Measurements from ENCODE around the gene POLR2L.
A peak's percentile ranks its signal among the peaks of the same experiment; 100 is the strongest.

The POLR2L gene

DNA sequence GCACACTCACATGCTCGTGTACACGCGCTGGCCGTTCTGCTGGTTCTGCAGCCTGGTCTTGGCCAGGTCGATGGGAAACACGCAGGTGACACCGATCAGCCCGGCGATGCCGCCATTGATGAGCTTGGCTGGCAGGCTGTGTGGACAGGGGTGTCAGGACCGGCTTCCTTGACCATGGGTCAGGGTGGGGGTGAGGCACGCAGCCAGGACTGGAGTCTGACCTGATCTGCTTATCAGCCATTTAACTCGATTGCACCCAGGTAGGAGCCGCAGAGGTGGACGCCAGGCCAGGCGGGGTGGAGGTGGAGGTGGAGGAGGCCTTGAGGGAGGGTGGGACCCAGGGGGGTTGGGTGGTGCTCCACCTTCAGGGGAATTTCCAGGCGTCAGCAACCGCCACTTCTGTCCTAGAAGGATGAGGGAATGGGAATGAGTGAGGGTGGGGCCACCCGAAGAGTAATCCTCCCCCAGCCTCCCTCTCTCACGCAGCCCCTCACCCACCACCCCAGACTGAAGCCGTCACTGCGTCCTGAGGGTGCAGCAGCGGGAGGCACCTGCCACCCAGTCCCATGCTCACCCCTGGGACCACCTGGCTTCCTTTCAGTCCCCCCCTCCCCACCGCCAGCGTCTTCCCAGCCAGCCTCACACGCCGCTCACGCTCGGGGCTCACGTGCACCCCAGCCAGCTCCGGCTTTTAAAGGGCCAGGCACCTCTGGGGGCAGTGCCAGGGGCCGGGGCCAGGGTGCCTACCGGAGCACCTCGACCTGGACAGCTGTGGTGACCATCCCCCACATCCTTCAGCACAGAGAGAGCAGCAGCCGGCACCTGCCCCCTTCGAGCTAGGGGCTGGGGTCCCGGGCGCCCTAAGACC, 47.3 kb downstream of the POLR2L start:
- DNase-seq (ENCODE audit: low read depth in 2 of 2), result no peak

DNA sequence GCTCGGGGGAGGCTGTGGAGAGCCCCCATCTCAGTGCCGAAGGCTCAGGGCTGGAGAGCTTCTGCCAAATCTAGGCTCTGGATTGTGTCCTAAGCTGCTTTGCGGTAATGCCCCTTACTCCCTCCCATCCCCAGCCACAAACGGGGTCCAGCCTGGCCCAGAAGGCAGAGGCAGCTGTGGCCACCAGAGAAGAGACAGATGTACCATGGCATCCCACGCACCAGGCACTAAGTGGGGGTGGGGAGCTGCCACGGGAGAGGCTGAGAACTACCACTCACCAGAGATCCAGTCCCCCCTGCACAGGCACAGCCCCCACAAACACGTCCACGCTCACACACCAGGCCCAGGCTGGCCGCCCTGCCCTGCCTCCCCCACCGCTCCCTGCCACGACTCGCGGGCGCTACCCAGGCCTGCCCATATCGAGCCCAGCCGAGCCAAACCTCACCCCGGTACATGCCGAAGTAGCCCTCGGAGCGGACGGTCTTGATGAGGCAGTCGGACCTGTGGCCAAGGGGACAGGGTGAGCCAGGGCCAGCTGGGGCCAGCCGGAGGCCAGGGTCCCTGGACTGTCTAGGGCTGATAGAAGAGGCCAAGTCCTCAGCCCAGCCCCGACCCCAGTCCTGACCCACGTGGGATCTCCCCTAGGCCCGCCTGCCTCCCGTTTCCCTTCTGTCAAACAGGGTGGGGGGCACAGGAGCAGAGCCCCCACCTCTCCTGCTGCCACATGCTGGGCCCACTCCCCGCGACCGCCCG, 48.1 kb downstream of the POLR2L start:
- DNase-seq (ENCODE audit: low read depth in 2 of 2), result no peak

DNA sequence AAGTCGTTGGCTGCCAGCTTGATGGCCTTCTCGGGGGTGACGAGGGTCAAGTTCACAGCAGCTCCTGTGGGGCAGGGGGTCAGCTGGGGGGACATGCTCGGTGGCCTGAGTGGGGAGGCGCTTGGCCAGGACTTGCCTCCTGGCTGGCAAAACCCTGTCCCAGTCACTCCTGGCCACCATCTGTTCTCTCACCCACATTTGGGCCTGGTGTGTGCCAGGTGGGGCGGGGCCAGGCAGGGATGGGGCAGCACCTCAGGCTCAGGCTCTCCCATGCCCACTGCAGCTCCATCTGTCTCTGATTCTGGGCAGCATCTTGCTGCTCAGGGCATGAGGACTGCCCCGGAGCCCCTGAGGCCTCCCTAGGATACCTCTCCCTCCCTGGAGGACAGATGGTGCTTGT, 48.8 kb downstream of the POLR2L start:
- no peak for DNase-seq (ENCODE audit: low read depth in 2 of 2)

DNA sequence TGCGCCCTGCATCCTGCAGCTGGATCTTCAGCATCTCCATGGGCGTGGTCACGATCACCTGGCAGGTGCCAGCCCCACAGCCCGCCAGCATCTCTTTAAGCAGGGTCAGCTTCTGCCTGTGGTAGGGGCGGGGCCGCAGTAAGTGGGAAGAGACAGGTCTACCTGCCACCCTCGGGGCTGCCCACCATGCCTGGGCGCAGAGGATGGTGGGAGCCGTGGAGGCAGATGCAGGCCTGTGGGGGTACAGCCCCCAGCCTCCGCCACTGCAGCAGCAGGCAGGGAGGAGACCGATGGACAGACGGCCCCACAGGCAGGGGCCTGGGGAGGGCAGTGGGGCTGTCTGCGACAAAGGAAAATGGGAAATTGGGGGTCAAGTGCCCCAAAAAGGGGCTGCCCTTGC, 49.5 kb downstream of the POLR2L start:
- DNase-seq (ENCODE audit: low read depth in 2 of 2), result no peak

DNA sequence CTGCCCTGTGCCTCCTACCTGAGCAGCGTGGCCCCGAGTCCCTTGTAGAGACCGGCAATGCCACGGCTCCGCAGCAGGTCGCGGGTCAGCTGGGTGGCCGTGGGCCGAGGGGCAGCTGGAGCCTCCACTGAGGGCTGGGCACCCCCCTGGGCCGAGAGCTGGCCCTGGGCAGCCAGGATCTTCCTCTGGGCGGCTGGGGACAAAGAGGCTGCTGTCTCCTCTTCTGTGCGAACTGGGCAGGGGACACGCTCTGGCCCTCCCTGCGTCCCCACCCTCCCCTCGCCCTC, 49.9 kb downstream of the POLR2L start:
- DNase-seq (ENCODE audit: low read depth in 2 of 2), result no peak

DNA sequence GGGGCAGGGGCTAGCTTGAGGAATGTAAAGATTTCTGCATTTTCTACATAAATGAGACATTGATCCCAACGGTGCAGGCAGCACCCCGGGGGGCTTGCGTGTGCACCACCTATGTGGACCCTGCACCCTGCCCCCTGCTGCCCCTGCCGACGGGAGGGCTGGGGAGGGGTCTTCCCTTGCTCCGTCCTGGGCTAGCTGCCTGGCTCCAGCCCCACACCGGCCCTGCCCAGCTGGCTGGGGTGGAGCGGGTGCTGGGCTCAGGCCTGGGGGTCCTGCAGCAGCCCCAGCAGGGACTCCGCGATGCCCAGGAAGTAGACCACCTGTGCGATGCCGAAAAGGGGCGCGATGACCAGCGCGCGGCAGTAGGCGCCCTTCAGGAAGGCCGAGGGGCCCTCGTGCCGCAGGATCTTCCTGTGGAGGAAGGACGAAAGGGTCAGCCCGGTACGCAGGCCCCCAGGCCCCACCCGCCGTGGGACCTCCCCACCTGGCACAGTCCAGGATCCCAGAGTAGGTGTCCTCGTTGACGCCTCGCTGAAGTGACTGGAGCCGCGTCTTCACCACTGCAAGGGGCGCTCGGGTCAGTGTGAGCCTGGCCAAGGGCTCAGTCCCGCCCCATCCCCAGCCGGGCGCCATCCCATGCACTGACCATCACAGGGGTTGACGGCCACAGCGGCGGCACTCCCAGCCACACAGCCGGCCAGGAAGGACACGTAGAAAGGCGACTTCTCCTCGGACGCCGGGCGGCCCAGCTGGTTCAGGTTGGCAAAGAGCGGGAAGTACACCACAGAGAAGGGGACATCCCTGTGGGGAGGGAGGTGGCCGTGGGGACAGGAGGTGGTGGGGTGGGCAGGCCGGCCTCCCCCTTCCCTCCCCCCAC, 50.4 kb downstream of the POLR2L start:
- no peak for DNase-seq (ENCODE audit: low read depth in 2 of 2)

DNA sequence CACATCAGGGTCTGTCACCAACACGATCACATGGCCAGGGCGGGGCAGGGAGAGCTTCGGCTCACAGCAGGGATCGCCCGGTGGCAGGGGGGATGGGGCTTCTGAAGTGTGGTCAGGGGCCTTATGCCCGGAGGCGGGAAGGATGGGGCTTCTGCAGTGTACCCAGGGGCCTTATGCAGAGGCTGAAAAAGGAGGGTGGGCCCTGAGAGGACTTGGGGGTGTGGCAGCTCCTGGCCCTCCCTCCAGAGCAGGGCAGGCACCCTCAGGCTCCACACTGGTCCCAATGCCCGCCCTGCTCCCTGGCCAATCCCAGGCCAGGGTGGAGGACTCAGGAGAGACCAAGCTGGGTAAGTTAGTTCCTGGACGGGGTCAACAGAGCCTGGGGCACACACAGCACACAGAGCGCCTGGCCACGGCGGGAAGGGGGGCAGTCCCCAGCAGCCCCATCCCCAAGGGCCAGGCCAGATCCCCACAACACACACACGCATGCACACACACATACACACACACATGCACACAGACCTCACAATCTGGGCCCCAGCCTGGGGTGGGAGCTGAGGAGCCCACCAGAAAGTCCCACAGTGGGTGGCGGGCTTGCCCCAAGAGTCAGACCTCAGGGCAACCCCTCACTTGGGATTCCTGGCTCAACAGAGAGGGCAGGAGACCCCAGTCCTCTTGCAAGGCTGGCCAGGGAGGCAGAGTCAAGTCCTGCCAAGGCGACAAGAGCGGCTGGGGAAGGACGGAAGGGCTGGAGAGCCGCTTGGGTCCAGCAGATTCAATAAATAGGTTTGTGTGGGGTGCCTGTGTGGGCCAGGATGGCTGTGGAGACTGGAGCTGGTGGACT, 51.4 kb downstream of the POLR2L start:
- no peak for DNase-seq (ENCODE audit: low read depth in 2 of 2)

DNA sequence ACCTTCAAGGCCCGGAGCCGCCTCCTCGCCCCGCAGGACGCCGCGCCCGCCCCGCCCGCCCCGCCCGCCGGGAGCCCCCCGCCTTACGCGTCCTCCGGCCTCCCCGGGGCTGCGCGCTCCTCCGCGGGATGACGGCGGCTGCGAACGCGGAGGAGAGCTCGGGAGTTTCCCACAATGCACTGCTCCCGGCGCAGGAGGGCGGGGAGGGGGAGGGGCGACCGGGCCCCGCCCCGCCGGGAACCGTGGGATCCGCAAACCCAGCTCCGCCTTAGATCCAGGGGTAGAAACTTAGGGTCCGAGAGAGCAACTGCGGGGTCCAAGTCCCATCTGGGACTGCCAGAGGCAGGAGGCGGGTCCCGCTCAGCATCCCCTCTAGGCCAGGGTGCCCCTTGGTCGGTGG, 52.4 kb downstream of the POLR2L start, which contains the start of gene CEND1:
Gene CEND1, minus strand, starts transcription at position 148 of the 400 bp plus-strand sequence. CDS start 1,514 bp downstream, outside the sequence.
- peak in 1 of 2 donors; percentile 52 for DNase-seq (ENCODE audit: low read depth in 2 of 2)

Data from stimulated activated CD4-positive, alpha-beta T cell treated with anti-CD3 and anti-CD28 coated beads, Interleukin-1b, Interleukin-23, amount 100 ng/mL, for 4 hours (primary cell).